ENCODE measurements around the gene KBTBD6. TPM values are rescaled to one million over a fixed set of nuclear protein-coding genes. Genes with fewer than 3 reads are reported as not detected.

The KBTBD6 gene, protein sequence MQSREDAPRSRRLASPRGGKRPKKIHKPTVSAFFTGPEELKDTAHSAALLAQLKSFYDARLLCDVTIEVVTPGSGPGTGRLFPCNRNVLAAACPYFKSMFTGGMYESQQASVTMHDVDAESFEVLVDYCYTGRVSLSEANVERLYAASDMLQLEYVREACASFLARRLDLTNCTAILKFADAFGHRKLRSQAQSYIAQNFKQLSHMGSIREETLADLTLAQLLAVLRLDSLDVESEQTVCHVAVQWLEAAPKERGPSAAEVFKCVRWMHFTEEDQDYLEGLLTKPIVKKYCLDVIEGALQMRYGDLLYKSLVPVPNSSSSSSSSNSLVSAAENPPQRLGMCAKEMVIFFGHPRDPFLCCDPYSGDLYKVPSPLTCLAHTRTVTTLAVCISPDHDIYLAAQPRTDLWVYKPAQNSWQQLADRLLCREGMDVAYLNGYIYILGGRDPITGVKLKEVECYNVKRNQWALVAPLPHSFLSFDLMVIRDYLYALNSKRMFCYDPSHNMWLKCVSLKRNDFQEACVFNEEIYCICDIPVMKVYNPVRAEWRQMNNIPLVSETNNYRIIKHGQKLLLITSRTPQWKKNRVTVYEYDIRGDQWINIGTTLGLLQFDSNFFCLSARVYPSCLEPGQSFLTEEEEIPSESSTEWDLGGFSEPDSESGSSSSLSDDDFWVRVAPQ
- 1 to 10 TPM; 1.7 to 3.2 (median 3.1) TPM for total RNA-seq
- 5.0 TPM for total RNA-seq (2013)

DNA sequence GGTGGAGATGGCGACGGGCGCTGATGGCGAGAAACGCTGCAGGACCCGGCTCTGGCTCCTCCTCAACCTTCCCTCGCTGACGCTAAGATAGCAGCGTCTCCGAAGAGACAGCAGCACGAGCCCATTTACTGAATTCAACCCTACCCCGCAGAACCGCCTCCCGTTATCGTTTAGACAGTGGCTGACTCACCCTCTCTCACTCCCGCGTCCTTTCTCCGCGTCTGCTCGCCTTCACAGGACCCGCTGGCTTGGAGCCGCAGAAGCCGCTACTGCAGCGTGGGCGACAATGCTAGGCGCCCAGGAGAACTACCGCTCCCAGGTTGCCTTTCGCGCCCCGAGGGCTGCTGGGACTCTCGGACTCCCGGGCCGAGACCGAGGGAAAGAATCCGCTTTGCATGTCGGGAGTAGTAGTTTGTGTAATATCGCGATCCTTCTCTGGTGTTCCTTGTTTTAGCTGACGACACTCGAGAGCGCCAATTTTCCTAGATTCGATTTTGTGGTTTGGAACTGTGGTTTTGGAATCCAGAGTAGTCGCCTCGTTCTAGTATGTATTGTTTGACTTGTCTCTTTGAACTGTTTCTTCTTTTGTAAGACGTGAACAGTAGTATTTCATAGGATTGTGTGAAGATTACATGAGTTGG, at the start of gene KBTBD6:
TSS of gene KBTBD6 (minus strand) at position 291 of the 641 bp plus-strand sequence. CDS start 291 bp downstream, outside the sequence.
- DNase-seq (peak; percentile 86 to 95), ATAC-seq (peak; percentile 97 to 99 (median 98))
- Mint-ChIP-seq H3K36me3 (no peaks in the 10 kb centered on the region), H3K9me3 (no peaks in the 10 kb centered on the region), H3K27ac (peak within 1 kb of the TSS; percentile 93 to 96), H3K27me3 (ENCODE audit: low read depth in 2 of 2) (no peaks in the 10 kb centered on the region), H3K4me3 (peak within 1 kb of the TSS; percentile 98), H3K4me1 (peaks cover 40 to 41% of the 10 kb centered on the region in 2 donors)
- no peaks in the 10 kb centered on the region for H3K36me3 ChIP-seq (ENCODE audit: control insufficient read depth, insufficient read depth, low read length)
- TF ChIP-seq, protein P1, sequence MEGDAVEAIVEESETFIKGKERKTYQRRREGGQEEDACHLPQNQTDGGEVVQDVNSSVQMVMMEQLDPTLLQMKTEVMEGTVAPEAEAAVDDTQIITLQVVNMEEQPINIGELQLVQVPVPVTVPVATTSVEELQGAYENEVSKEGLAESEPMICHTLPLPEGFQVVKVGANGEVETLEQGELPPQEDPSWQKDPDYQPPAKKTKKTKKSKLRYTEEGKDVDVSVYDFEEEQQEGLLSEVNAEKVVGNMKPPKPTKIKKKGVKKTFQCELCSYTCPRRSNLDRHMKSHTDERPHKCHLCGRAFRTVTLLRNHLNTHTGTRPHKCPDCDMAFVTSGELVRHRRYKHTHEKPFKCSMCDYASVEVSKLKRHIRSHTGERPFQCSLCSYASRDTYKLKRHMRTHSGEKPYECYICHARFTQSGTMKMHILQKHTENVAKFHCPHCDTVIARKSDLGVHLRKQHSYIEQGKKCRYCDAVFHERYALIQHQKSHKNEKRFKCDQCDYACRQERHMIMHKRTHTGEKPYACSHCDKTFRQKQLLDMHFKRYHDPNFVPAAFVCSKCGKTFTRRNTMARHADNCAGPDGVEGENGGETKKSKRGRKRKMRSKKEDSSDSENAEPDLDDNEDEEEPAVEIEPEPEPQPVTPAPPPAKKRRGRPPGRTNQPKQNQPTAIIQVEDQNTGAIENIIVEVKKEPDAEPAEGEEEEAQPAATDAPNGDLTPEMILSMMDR (IDR thresholded peaks at IDR 0.05) = no peak
- no peaks in the 10 kb centered on the region for H3K9me3 ChIP-seq (ENCODE audit: control insufficient read depth, insufficient read depth, low read length)
- no peaks in the 10 kb centered on the region for H3K27me3 ChIP-seq (ENCODE audit: control insufficient read depth, insufficient read depth, low read length)
- peak within 1 kb of the TSS; percentile 96 for H3K4me3 ChIP-seq (ENCODE audit: low read length)
- peak within 1 kb of the TSS; percentile 72 for H3K27ac ChIP-seq (ENCODE audit: low read length)
- intact Hi-C loops (cut with micrococcal nuclease) = loop anchor here (1.0 kb wide), 4 partner anchors 62 to 179 kb away; partner anchors contain the start of genes KBTBD7, MTRF1, NAA16 and WBP4
- H3K4me1 ChIP-seq (ENCODE audit: control insufficient read depth, insufficient read depth, low read length) = peaks cover 14% of the 10 kb centered on the region
- under 1% methylated on average over 44 of the region's 45 CpGs for WGBS (ENCODE audit: insufficient coverage)

DNA sequence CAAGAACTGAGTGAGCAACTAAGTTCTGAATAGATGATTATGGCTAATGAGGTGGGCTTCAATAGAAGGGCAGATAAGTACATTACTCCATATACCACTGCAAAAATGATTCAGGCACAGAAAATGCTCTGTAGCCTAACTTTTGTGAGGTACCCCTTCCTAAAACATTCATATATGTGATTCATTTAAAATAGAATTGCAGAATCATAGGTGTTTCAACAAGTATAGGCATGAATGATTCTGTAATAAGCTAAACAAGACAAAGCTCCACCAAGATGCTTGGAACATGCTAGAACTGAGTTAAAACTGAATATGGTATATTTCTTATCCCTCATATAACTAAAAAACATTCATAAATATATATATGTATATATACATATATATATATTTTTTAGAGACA, 49.6 kb upstream of the KBTBD6 start:
- Mint-ChIP-seq H3K36me3 (no peaks in the 10 kb centered on the region), H3K27ac (no peak overlapping the region), H3K4me1 (peaks cover 5 to 6% of the 10 kb centered on the region in 2 donors), H3K27me3 (ENCODE audit: low read depth in 2 of 2) (no peaks in the 10 kb centered on the region), H3K9me3 (no peaks in the 10 kb centered on the region), H3K4me3 (no peak overlapping the region)
- ATAC-seq (no peak), DNase-seq (no peak)
- no peaks in the 10 kb centered on the region for H3K4me1 ChIP-seq (ENCODE audit: control insufficient read depth, insufficient read depth, low read length)
- H3K27me3 ChIP-seq (ENCODE audit: control insufficient read depth, insufficient read depth, low read length) = no peaks in the 10 kb centered on the region
- H3K4me3 ChIP-seq (ENCODE audit: low read length) = no peak overlapping the region
- intact Hi-C loops (cut with micrococcal nuclease) = no loop called here
- H3K36me3 ChIP-seq (ENCODE audit: control insufficient read depth, insufficient read depth, low read length) = no peaks in the 10 kb centered on the region
- no peaks in the 10 kb centered on the region for H3K9me3 ChIP-seq (ENCODE audit: control insufficient read depth, insufficient read depth, low read length)
- TF ChIP-seq, protein P1 (IDR thresholded peaks at IDR 0.05) = no peak
- no peak overlapping the region for H3K27ac ChIP-seq (ENCODE audit: low read length)

DNA sequence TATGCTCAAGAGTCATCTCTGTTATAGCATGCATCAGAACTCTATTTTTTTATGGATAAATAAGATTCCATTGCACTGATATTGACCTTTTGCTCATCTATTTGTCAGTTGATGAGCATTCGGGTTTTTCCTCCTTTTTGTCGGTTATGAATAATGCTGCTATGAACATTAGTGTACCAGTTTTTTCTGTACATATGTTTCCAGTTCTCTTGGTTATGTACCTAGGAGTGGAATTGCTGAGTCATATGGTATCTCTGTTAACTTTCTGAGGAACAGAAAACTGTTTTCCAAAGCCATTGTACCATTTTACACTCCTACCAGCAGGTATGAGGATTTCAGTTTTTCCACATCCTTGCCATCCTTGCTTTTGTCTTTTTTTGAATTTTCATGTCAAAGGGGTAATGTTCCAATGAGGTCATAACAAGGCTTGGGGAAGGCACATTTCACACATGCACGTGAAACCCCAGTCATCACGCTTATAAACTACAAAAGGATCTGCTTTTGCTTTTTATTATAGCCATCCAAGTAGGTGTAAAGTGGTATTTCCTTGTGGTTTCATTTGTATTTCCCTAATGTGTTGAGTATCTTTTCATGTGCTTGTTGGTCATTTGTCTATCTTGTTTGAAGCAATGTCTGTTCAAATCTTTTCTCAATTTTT, 47.1 kb upstream of the KBTBD6 start:
- TF ChIP-seq, protein P1 (IDR thresholded peaks at IDR 0.05) = no peak
- H3K27me3 ChIP-seq (ENCODE audit: control insufficient read depth, insufficient read depth, low read length) = no peaks in the 10 kb centered on the region
- H3K9me3 ChIP-seq (ENCODE audit: control insufficient read depth, insufficient read depth, low read length) = peaks cover 13% of the 10 kb centered on the region
- no peak overlapping the region for H3K27ac ChIP-seq (ENCODE audit: low read length)
- no peak overlapping the region for H3K4me3 ChIP-seq (ENCODE audit: low read length)
- no peak for DNase-seq
- peaks cover 0 to under 1% of the 10 kb centered on the region in 2 donors for H3K9me3 Mint-ChIP-seq
- no peaks in the 10 kb centered on the region for H3K36me3 ChIP-seq (ENCODE audit: control insufficient read depth, insufficient read depth, low read length)
- H3K27ac Mint-ChIP-seq = no peak overlapping the region
- peaks cover 5 to 6% of the 10 kb centered on the region in 2 donors for H3K4me1 Mint-ChIP-seq
- no peaks in the 10 kb centered on the region for H3K4me1 ChIP-seq (ENCODE audit: control insufficient read depth, insufficient read depth, low read length)
- ATAC-seq = no peak
- H3K36me3 Mint-ChIP-seq = peaks cover 11% of the 10 kb centered on the region
- H3K4me3 Mint-ChIP-seq = no peak overlapping the region
- 92% methylated on average over 2 of the region's 4 CpGs for WGBS (ENCODE audit: insufficient coverage)
- no peaks in the 10 kb centered on the region for H3K27me3 Mint-ChIP-seq (ENCODE audit: low read depth in 2 of 2)
- intact Hi-C loops (cut with micrococcal nuclease) = no loop called here

Data from natural killer cell (primary cell).